HUES64 (cell line): ENCODE results near the gene SPATS2L.
"Not testable (repeated sequence)": the region's sequence is repeated elsewhere in the genome, so short reads cannot be mapped to it uniquely, and the experiment has no call there.

Source experiments
- H3K27ac ChIP-seq: 2 replicates; pipeline ENCODE4 v1.7.0; 2013; ENCODE audit warnings: low read depth, low read length, inconsistent platforms
- H3K27me3 ChIP-seq: 2 replicates; pipeline ENCODE4 v1.6.1; 2013; ENCODE audit warnings: mild to moderate bottlenecking, low read length; ENCODE audit not compliant: insufficient read depth
- H3K36me3 ChIP-seq: 2 replicates; pipeline ENCODE4 v1.6.1; 2013; ENCODE audit warnings: mild to moderate bottlenecking, low read length; ENCODE audit not compliant: insufficient read depth
- H3K4me1 ChIP-seq: 2 replicates; pipeline ENCODE4 v1.6.1; 2013; ENCODE audit warnings: mild to moderate bottlenecking, low read length, moderate library complexity; ENCODE audit not compliant: insufficient read depth
- H3K4me3 ChIP-seq: 2 replicates; pipeline ENCODE4 v1.5.1; 2013; ENCODE audit warnings: mild to moderate bottlenecking, low read length, moderate library complexity
- H3K9ac ChIP-seq: 2 replicates; pipeline ENCODE4 v1.6.1; 2013; ENCODE audit warnings: mild to moderate bottlenecking, low read depth, low read length
- H3K9me3 ChIP-seq: 2 replicates; pipeline ENCODE4 v1.6.1; 2013; ENCODE audit warnings: low read depth, low read length; ENCODE audit not compliant: insufficient read depth
- WGBS: fragments of 150-250, 120-280 bp; methylation state at CpG from one replicate; pipeline ENCODE4 v1.1.7; 2013; ENCODE audit warnings: missing lambda C conversion rate; 5-methylcytosine and 5-hydroxymethylcytosine counted together

The SPATS2L gene

GRCh38 chr2:200340508-200341224 lies 34.2 kb downstream of the SPATS2L start:
- Histone ChIP-seq H3K4me3 (no peak overlapping the region), H3K9me3 (no peaks in the 10 kb centered on the region), H3K27me3 (no peaks in the 10 kb centered on the region), H3K36me3 (no peaks in the 10 kb centered on the region), H3K4me1 (peaks cover 16% of the 10 kb centered on the region; the same call in 1 of the 2 replicates), H3K9ac (no peak overlapping the region), H3K27ac (no peak overlapping the region)
- 95% methylated on average over 4 of the region's 6 CpGs for WGBS

- H3K27ac ChIP-seq, result no peak overlapping the region
- WGBS, result 92% methylated on average over 1 of the region's 1 CpG
Measured at GRCh38 chr2:200341376-200341775, 34.9 kb downstream of the SPATS2L start.

GRCh38 chr2:200342235-200342634 lies 35.7 kb downstream of the SPATS2L start:
- Histone ChIP-seq H3K9ac (no peak overlapping the region), H3K27me3 (no peaks in the 10 kb centered on the region), H3K4me1 (peaks cover 20% of the 10 kb centered on the region), H3K36me3 (peaks cover 3% of the 10 kb centered on the region; the same call in 1 of the 2 replicates), H3K4me3 (no peak overlapping the region), H3K27ac (no peak overlapping the region), H3K9me3 (no peaks in the 10 kb centered on the region)
- 60% methylated on average over 2 of the region's 2 CpGs for whole genome bisulfite sequencing

More at GRCh38 chr2:200341376-200341775, 34.9 kb downstream of the SPATS2L start:
- H3K9me3 ChIP-seq, result no peaks in the 10 kb centered on the region
- H3K9ac ChIP-seq, result no peak overlapping the region
- no peaks in the 10 kb centered on the region for H3K27me3 ChIP-seq
- H3K4me1 ChIP-seq, result peaks cover 20% of the 10 kb centered on the region; the same call in 1 of the 2 replicates
- H3K4me3 ChIP-seq, result no peak overlapping the region
- no peaks in the 10 kb centered on the region for H3K36me3 ChIP-seq

GRCh38 chr2:200342654-200343053 lies 36.2 kb downstream of the SPATS2L start:
- H3K27ac ChIP-seq, result no peak overlapping the region
- H3K9ac ChIP-seq, result no peak overlapping the region
- H3K36me3 ChIP-seq, result peaks cover 7% of the 10 kb centered on the region; the same call in 1 of the 2 replicates
- WGBS, result 100% methylated on average over 1 of the region's 1 CpG
- no peak overlapping the region for H3K4me3 ChIP-seq
- H3K9me3 ChIP-seq, result no peaks in the 10 kb centered on the region
- H3K4me1 ChIP-seq, result peaks cover 20% of the 10 kb centered on the region
- H3K27me3 ChIP-seq, result no peaks in the 10 kb centered on the region

GRCh38 chr2:200344202-200344601 lies 37.7 kb downstream of the SPATS2L start:
- not testable (repeated sequence) for H3K27me3 ChIP-seq, H3K4me3 ChIP-seq, H3K27ac ChIP-seq, H3K9ac ChIP-seq, H3K36me3 ChIP-seq, H3K9me3 ChIP-seq
- H3K4me1 ChIP-seq, result peaks cover 20% of the 10 kb centered on the region
- whole genome bisulfite sequencing, result 100% methylated on average over 1 of the region's 1 CpG

GRCh38 chr2:200345975-200346374 lies 39.5 kb downstream of the SPATS2L start:
- Histone ChIP-seq H3K36me3 (peaks cover 9% of the 10 kb centered on the region; the same call in 1 of the 2 replicates), H3K27ac (no peak overlapping the region), H3K9ac (no peak overlapping the region), H3K27me3 (no peaks in the 10 kb centered on the region), H3K4me1 (peaks cover 13% of the 10 kb centered on the region), H3K4me3 (no peak overlapping the region), H3K9me3 (no peaks in the 10 kb centered on the region)
- WGBS, result 95% methylated on average over 1 of the region's 1 CpG

GRCh38 chr2:200347301-200347700 lies 40.8 kb downstream of the SPATS2L start:
- no peak overlapping the region for H3K4me3 ChIP-seq
- H3K36me3 ChIP-seq, result peaks cover 9% of the 10 kb centered on the region; the same call in 1 of the 2 replicates
- H3K9me3 ChIP-seq, result no peaks in the 10 kb centered on the region
- no peaks in the 10 kb centered on the region for H3K27me3 ChIP-seq
- 97% methylated on average over 3 of the region's 3 CpGs for WGBS
- no peak overlapping the region for H3K27ac ChIP-seq
- peaks cover 25% of the 10 kb centered on the region for H3K4me1 ChIP-seq
- H3K9ac ChIP-seq, result no peak overlapping the region

GRCh38 chr2:200348897-200349563 lies 42.5 kb downstream of the SPATS2L start:
- H3K27me3 ChIP-seq, result no peaks in the 10 kb centered on the region
- peaks cover 40% of the 10 kb centered on the region for H3K4me1 ChIP-seq
- peaks cover 9% of the 10 kb centered on the region; the same call in 1 of the 2 replicates for H3K36me3 ChIP-seq
- H3K9me3 ChIP-seq, result no peaks in the 10 kb centered on the region
- H3K4me3 ChIP-seq, result no peak overlapping the region
- no peak overlapping the region for H3K27ac ChIP-seq
- WGBS, result 93% methylated on average over 9 of the region's 9 CpGs
- no peak overlapping the region for H3K9ac ChIP-seq

GRCh38 chr2:200349868-200350267 lies 43.4 kb downstream of the SPATS2L start:
- Histone ChIP-seq H3K9me3 (no peaks in the 10 kb centered on the region), H3K27me3 (no peaks in the 10 kb centered on the region), H3K9ac (no peak overlapping the region), H3K27ac (no peak overlapping the region), H3K4me3 (no peak overlapping the region), H3K36me3 (peaks cover 9% of the 10 kb centered on the region; the same call in 1 of the 2 replicates), H3K4me1 (peaks cover 47% of the 10 kb centered on the region)
- WGBS, result 94% methylated on average over 3 of the region's 3 CpGs

GRCh38 chr2:200350850-200351285 lies 44.4 kb downstream of the SPATS2L start:
- H3K4me3 ChIP-seq, result no peak overlapping the region
- H3K4me1 ChIP-seq, result peaks cover 50% of the 10 kb centered on the region
- peak overlapping the region; percentile 45; the same call in 1 of the 2 replicates for H3K27ac ChIP-seq
- H3K9ac ChIP-seq, result no peak overlapping the region
- no peaks in the 10 kb centered on the region for H3K9me3 ChIP-seq
- peaks cover 9% of the 10 kb centered on the region; the same call in 1 of the 2 replicates for H3K36me3 ChIP-seq
- 90% methylated on average over 1 of the region's 1 CpG for WGBS
- H3K27me3 ChIP-seq, result no peaks in the 10 kb centered on the region

GRCh38 chr2:200351815-200352214 lies 45.3 kb downstream of the SPATS2L start:
- H3K9ac ChIP-seq, result no peak overlapping the region
- H3K27me3 ChIP-seq, result no peaks in the 10 kb centered on the region
- H3K27ac ChIP-seq, result peak overlapping the region; percentile 37; the same call in 1 of the 2 replicates
- H3K4me1 ChIP-seq, result peaks cover 57% of the 10 kb centered on the region
- WGBS, result 88% methylated on average over 2 of the region's 2 CpGs
- peaks cover 9% of the 10 kb centered on the region; the same call in 1 of the 2 replicates for H3K36me3 ChIP-seq
- H3K4me3 ChIP-seq, result no peak overlapping the region
- no peaks in the 10 kb centered on the region for H3K9me3 ChIP-seq
